ENCODE measurements around the gene OS9.

Gene OS9

DNA sequence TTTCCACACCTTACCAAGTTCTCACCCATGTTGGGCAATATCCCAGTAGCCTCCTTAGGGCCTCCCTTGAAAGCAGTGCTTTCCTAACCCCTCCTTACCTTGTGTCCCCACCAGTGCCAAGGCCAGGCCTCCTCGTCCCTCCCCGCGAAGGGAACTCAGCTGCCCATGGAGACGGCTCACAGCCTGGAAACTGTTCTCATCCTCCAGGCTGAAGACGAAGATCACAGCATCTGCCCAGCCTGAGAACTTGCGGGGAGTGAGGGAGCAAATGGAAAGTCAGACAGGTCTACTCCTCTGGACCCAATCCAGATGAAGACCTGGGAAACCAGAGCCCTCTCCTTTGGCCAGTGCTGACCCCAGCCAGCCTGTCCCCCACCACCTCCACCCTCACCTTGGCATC is 40.0 kb downstream of the OS9 start:
- in situ Hi-C loops (cut with MboI; ENCODE audit: low pct_unique_long_range_greater_than_20kb, low sequenced_read_pairs, unreplicated experiment) = no loop called here
- TF ChIP-seq, protein P1, sequence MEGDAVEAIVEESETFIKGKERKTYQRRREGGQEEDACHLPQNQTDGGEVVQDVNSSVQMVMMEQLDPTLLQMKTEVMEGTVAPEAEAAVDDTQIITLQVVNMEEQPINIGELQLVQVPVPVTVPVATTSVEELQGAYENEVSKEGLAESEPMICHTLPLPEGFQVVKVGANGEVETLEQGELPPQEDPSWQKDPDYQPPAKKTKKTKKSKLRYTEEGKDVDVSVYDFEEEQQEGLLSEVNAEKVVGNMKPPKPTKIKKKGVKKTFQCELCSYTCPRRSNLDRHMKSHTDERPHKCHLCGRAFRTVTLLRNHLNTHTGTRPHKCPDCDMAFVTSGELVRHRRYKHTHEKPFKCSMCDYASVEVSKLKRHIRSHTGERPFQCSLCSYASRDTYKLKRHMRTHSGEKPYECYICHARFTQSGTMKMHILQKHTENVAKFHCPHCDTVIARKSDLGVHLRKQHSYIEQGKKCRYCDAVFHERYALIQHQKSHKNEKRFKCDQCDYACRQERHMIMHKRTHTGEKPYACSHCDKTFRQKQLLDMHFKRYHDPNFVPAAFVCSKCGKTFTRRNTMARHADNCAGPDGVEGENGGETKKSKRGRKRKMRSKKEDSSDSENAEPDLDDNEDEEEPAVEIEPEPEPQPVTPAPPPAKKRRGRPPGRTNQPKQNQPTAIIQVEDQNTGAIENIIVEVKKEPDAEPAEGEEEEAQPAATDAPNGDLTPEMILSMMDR (IDR thresholded peaks at IDR 0.05; ENCODE audit: extremely low read depth, insufficient read depth, missing control alignments) = no peak
- no peak for DNase-seq (ENCODE audit: low spot score)

DNA sequence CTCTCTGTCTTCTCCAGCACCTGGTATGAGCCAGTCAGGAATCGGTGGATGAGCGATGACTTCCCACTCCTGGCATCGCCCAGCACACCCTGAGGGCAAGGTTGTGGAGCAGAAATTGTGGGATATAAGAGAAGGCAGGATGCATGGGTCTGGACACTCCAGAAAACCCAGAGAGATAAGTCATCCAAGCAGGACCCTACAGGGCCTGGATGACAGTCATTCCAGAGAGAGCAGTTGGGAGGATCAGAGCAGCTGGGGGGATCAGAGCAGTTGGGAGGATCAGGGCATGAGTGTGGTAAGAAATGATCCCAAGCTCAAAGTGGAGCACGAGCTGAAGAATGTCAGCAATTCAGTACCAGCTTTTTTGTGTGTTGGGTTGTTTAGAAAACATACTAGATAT is 40.7 kb downstream of the OS9 start:
- TF ChIP-seq, protein P1 (IDR thresholded peaks at IDR 0.05; ENCODE audit: extremely low read depth, insufficient read depth, missing control alignments) = no peak
- no peak for DNase-seq (ENCODE audit: low spot score)
- in situ Hi-C loops (cut with MboI; ENCODE audit: low pct_unique_long_range_greater_than_20kb, low sequenced_read_pairs, unreplicated experiment) = no loop called here

DNA sequence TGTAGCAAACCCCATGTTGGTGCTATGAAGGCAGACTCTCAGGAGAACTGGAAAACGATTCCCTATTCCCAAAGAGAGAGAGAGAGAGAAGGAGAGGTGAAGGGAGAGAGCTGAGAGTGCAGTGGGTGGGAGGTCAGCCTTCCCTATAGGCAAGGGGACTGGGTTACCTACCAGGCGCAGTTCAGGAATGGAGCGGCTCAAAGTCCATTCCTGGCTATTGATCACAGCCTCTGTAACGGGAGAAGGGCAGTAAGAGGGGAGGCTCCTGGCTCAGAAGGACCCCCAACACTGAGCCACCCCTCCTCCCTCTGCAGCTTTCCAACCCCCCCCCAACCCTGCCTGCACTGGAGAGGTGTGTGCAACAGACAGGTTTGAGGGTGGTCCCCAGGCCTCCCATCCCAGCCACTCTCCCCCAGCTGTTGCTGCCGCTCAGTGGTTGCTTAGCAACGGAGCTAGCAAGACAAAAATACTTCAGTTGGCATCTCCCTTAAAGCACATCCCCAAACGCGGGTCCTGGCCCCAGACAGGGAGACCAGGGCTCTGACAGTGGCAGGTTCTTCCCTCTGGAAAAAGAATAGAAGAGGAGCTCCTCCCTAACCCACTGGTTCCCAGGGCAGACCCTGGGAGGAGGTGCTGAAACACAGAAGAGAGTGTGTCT is 41.4 kb downstream of the OS9 start:
- no peak for DNase-seq (ENCODE audit: low spot score)
- TF ChIP-seq, protein P1 (IDR thresholded peaks at IDR 0.05; ENCODE audit: extremely low read depth, insufficient read depth, missing control alignments) = no peak

DNA sequence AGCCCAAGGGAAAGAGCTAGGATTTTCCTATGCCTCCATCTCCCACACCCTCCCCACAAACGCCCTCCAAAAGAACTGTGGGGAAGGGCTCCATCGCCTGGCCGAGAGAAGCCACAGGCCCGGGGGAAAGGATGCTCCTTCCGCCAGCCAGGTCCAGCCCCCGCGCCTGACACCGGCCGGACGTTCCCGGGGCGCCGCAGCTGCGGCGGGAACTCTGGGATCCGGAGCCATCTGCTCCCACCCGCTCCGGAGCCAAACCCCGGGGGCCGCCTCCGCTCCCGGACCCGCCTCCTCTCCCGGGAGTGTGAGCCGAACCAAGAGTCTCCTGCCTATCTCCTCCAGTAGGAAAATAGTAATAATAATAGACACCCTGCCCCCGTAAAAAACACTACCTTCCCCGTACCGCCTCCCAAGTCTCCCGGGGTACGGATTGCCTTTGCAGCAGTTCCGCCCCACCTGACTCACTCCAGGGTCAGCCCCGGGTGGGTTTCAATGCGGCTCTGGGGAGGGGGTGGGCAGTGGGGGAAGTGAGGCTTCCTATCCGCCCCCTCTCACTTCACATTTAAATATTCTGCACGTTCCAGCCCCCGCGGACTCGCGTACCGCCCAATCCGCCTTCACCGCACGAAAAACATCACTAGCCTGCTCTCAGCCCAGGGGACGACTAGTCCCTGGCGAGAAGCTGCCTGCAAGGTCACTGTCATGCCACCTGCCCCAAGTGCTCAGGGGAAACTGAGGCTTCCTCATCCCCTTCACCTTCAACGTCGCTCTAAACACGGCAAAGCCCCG is 42.2 kb downstream of the OS9 start:
- TF ChIP-seq, protein P1 (IDR thresholded peaks at IDR 0.05; ENCODE audit: extremely low read depth, insufficient read depth, missing control alignments) = no peak
- in situ Hi-C loops (cut with MboI; ENCODE audit: low pct_unique_long_range_greater_than_20kb, low sequenced_read_pairs, unreplicated experiment) = no loop called here

More for the DNA sequence above, 41.4 kb downstream of the OS9 start:
- in situ Hi-C loops (cut with MboI; ENCODE audit: low pct_unique_long_range_greater_than_20kb, low sequenced_read_pairs, unreplicated experiment) = no loop called here

DNA sequence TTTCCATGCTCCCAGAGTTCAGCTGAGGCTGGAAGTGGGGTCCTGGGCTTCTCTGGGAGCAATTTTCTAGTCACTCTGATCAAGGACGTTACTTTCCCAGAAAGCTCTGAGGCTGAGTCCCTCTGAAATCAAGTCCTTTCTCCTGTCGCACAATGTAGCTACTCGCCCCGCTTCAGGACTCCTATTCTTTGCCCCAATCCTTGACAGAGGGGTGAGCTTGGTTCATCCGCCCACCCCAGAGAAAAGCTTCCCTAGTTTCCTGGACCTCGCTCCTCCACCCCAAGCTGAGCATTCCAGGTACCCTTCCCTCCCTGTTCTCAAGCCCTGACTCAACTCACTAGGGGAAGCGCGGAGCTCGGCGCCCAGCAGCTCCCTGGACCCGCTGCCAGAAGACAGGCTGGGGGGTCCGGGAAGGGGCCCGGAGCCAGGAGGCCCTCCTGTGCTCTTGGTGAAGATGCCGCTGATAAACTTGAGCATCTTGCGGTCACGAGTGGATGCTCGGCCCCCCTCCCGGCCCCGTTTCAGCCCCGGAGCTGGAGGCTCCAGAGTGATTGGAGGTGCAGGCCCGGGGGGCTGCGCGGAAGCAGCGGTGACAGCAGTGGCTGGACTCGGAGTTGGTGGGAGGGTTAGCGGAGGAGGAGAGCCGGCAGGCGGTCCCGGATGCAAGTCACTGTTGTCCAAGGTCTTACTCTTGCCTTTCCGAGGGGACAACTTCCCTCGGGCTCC is 43.0 kb downstream of the OS9 start:
- in situ Hi-C loops (cut with MboI; ENCODE audit: low pct_unique_long_range_greater_than_20kb, low sequenced_read_pairs, unreplicated experiment) = no loop called here

More for the DNA sequence above, 42.2 kb downstream of the OS9 start:
- no peak for DNase-seq (ENCODE audit: low spot score)

More for the DNA sequence above, 43.0 kb downstream of the OS9 start:
- TF ChIP-seq, protein P1 (IDR thresholded peaks at IDR 0.05; ENCODE audit: extremely low read depth, insufficient read depth, missing control alignments) = no peak
- DNase-seq (ENCODE audit: low spot score) = no peak
